PC-3 (cell line): ENCODE results near the gene CRYGN.

Experiments used
- EZH2 ChIP-seq: fragments of 300-600 bp; sonication (generic); IDR thresholded peaks from one replicate; pipeline ENCODE4 v1.6.1; 2017; ENCODE audit warnings: antibody characterized with exemption, mild to moderate bottlenecking, low read length; ENCODE audit not compliant: unreplicated experiment
- TF ChIP-seq, protein P1 (sequence below): fragments of 300-600 bp; sonication (generic); conservative IDR thresholded peaks from 2 replicates; pipeline ENCODE4 v1.5.1; 2017; ENCODE audit warnings: antibody characterized with exemption, low read depth, mild to moderate bottlenecking, low read length

DNA sequence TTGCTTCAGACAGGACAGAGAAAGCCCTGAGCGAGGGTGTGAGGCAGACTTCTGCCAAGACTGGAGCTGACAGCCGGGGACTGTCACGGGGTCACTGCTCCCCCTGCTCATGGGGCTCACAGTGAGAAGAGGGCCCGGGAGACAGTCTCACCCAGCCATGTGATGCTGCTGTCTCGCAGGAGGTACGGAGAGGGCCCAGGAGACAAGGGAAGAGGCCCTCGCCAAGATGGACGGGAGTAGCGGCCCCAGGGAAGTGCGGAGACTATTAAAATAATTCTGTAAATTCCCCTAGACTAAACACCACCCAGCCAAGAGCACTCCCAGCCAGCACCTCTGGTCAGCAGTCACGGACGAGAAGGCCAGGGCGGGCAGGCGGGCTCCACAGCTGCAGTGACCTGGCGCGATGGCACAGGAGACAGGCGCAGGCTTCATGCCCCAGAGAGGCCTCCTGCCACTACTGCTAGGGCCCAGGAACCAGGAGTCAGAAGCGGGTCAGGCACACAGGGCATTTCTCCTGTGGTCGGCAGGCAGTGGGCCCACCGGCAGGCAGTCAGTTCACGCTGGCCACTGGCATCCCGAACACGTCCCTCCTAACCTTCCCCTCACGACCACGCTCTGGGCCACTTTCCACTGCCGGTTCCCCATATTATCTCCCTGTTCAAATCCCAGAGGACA is 54.2 kb downstream of the CRYGN start:
- TF ChIP-seq, protein P1, sequence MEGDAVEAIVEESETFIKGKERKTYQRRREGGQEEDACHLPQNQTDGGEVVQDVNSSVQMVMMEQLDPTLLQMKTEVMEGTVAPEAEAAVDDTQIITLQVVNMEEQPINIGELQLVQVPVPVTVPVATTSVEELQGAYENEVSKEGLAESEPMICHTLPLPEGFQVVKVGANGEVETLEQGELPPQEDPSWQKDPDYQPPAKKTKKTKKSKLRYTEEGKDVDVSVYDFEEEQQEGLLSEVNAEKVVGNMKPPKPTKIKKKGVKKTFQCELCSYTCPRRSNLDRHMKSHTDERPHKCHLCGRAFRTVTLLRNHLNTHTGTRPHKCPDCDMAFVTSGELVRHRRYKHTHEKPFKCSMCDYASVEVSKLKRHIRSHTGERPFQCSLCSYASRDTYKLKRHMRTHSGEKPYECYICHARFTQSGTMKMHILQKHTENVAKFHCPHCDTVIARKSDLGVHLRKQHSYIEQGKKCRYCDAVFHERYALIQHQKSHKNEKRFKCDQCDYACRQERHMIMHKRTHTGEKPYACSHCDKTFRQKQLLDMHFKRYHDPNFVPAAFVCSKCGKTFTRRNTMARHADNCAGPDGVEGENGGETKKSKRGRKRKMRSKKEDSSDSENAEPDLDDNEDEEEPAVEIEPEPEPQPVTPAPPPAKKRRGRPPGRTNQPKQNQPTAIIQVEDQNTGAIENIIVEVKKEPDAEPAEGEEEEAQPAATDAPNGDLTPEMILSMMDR = no peak
- no peak for TF ChIP-seq EZH2
